Bronchial epithelial cell (primary cell): Measurements from ENCODE around the gene ABCA3. TPM values are rescaled to one million over a fixed set of nuclear protein-coding genes. Genes with fewer than 3 reads are reported as not detected.

ENCODE experiments used
- DNase-seq: peaks from one replicate; pipeline ENCODE4 v3.0.0-alpha.2; 2010; ENCODE audit warnings: low read depth
- FAIRE-seq: peaks from 2 replicates; lab custom pipeline; 2011; peaks lifted over from hg19 to GRCh38; lab: Jason Lieb, UNC
- H3K27me3 ChIP-seq: 2 replicates; pipeline ENCODE4 v1.5.1; 2011; ENCODE audit warnings: low read length; ENCODE audit not compliant: control insufficient read depth, insufficient read depth
- H3K36me3 ChIP-seq: 2 replicates; pipeline ENCODE4 v1.5.1; 2011; ENCODE audit warnings: low read length; ENCODE audit not compliant: control insufficient read depth, insufficient read depth
- H3K4me3 ChIP-seq: 2 replicates; pipeline ENCODE4 v1.5.1; 2011; ENCODE audit warnings: mild to moderate bottlenecking, low read depth, low read length, control low read depth
- CTCF ChIP-seq: IDR thresholded peaks from 2 replicates; pipeline ENCODE4 v1.5.1; 2011; ENCODE audit warnings: mild to moderate bottlenecking, moderate library complexity, low read length, control low read depth, inconsistent platforms; ENCODE audit not compliant: insufficient read depth, severe bottlenecking
- total RNA-seq: library from RNA; depleted of rRNA; stranded (reverse); fragments of >200 nt; gene quantifications from 2 replicates; pipeline ENCODE4 v1.2.1, GENCODE V29; 2014

ABCA3 gene
- total RNA-seq, 1 donor from 2014 or later, result under 0.01 TPM

DNA sequence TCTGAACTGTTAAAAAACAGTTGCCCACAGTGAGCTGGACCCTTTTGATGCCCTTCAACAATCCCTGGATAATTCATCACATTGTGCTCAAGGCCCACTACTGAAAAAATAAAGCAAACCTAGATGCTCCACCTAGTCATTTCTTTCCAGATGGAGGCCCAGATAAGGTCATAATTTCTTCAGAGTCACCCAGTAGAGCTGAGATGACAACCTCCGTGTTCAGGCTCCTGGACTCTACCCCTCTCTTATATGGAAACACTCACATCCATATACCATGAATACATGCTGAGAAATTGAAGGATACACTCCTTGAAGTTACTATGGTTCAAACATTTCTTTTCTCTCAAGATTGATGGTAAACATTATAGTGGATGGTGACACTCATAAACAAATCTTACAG lies 2.7 kb upstream of the ABCA3 start:
- H3K27me3 ChIP-seq, result peaks cover 14% of the 10 kb centered on the region
- DNase-seq (no peak), FAIRE-seq (no peak)
- no peak overlapping the region for H3K4me3 ChIP-seq
- H3K36me3 ChIP-seq, result no peaks in the 10 kb centered on the region
- TF ChIP-seq CTCF, result no peak

DNA sequence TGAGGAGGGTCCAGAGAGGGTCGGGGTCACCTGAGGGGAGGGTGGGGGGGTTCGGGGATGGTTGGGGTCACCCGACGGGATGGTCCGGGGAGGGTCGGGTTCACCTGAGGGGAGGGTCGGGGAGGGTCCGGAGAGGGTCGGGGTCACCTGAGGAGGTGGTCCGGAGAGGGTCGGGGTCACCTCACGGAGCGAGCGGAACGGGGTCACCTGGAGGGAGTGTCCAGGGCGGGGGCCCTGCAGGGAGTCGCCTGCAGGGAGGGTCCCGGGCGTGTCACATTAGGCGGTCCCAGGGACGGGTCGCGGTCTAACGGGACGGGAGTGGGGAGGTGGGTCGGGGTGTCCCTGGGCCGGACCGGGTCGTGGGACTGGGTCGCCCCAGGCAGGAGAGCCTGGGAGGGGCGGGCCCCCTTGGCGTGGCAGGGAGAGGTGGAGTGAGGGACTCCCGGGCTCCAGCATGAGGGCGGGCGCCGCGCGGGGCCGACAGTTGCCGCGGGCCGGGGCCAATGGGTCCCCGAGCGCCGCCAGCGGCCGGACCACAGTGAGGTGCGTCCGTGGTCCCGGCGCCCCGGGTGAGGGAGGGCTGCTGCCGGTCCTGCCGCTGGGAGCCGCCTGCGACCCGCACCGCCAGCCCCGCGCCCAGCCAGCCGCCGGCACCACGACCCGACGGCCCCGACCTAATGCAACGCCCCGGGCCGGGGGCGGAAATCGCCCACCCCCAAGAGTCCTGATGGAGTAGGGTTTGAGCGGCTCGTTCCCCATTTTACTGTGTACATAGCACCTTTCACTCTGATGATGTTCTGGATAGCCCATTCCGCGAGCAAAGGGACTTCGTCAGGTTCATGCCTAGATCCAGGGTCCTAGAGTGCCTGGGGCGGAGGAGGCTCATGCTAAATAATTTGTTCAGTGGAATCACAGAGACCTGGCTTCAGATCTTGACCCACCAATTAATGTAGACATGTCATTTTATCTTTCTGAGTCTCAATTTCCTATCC lies 1.2 kb upstream of the ABCA3 start:
- Histone ChIP-seq H3K36me3 (no peaks in the 10 kb centered on the region), H3K4me3 (no peak overlapping the region), H3K27me3 (peaks cover 19% of the 10 kb centered on the region)
- DNase-seq (no peak), FAIRE-seq (no peak)
- TF ChIP-seq CTCF, result no peak

DNA sequence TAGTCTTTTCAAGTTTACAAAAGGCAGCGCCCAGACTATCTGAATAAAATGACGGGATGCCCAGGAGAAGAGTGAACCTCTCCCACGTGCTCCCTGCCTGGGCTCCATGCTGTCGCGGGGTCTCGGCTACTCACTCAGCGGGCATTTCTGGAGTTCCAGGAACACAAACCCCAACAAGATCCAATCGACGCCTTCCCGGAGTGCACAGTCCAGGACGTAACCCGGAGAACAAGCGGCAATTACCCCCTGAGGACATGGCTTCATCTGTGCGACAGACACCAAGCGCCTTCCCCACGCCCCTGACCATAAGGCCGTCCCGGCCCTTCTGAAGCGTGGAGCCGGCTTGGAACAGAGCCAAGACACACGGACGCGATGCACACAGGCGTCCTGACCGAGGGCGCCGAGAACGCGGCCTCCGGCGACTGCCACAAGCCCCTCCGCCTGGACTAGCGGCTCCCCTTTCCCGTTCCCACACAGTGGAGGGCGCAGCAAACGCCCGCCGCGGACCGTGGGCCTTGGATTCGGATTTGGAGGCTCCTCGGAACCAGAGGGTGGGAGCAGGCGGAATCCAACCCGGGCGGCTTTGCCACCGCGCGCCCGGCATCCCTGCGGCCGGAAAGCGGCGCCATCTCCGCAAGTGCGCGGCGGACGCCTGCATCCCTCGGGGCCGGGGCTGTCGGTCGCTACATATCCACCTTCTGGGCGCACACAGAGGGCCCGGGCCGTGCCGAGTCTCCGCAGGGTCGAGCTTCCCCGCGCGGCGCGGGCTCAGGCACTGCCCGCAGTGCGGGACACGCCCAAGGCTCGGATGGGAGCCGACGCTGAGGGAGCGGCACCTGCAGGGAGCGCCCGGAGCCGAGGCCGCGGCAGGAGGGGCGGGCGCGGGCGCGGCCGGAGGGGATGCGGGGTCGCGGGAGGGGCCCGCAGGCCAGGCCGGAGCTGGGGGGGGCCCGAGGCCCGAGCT lies 725 bp downstream of the ABCA3 start:
- DNase-seq (no peak), FAIRE-seq (no peak)
- peak; percentile 14 for TF ChIP-seq CTCF
- peak overlapping the region; percentile 43 for H3K4me3 ChIP-seq
- peaks cover 19% of the 10 kb centered on the region for H3K27me3 ChIP-seq
- H3K36me3 ChIP-seq, result no peaks in the 10 kb centered on the region

DNA sequence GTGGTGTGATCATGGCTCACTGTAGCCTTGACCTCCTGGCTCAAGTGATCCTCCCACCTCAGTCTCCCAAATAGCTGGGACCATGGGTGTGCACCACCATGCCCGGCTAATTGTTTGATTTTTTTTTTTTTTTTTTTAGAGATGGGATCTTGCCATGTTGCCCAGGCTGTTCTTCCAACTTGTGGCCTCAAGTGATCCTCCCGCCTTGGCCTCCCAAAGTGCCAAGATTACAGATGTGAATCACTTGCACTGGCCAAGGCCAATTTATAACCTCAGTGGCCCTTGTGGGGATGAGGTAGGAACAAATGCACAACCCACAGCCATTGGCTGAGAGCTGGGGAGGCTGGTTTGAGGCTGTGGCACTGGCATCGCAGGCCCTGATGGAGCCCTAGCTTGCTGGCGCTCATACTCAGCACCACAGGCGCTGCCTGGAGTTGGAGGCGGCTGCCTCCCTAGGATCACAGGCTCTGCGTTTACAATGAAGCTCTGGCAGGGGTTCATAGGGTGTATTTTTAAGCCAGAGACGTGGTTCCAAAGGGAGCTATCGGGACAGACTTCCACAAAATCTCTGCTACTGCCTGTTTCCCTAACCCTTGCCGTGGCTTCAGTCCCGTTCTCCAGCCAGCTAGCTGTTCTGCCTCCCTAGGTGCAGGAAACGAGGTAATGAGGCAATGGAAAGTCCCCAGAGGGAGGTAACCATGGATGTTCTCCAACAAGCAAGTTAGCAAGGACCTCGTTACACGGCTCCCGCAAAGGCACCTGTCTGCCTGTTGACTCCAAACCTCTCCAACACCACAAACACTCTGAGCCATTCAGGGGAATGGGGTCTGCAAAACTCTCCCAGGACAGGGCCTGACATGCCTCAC lies 2.9 kb downstream of the ABCA3 start:
- H3K36me3 ChIP-seq, result no peaks in the 10 kb centered on the region
- H3K4me3 ChIP-seq, result no peak overlapping the region
- TF ChIP-seq CTCF, result no peak
- DNase-seq (no peak), FAIRE-seq (no peak)
- peaks cover 19% of the 10 kb centered on the region for H3K27me3 ChIP-seq

- Histone ChIP-seq H3K4me3 (no peak overlapping the region), H3K36me3 (no peaks in the 10 kb centered on the region), H3K27me3 (peaks cover 14% of the 10 kb centered on the region)
- FAIRE-seq (no peak), DNase-seq (no peak)
- no peak for TF ChIP-seq CTCF
Observed at GRCh38 chr16:2335286-2335895, 5.1 kb downstream of the ABCA3 start.
